IMR-90 (cell line): ENCODE results near the gene RFX4. TPM values are rescaled to one million over a fixed set of nuclear protein-coding genes. Genes with fewer than 3 reads are reported as not detected.

ENCODE experiments used
- ATAC-seq: fragments of 200-7000 bp; cut with Tn5 transposase; 2 replicates; pipeline ENCODE4 v1.9.1; 2020; ENCODE audit warnings: low read depth, mild to moderate bottlenecking, moderate library complexity
- BruUV-seq: library from RNA; stranded (reverse); fragments of 400-500 nt; replicated peaks from 2 replicates; lab custom pipeline; 2021; lab: Mats Ljungman, UMichigan
- CTCF ChIA-PET: fragments of 300-600 bp; formaldehyde crosslinking; extraction: SDS; loops from one replicate; lab custom pipeline; 2021; ENCODE audit warnings: antibody characterized with exemption; lab: Yijun Ruan, JAX
- POLR2A ChIA-PET: fragments of 300-600 bp; sonication (Branson Sonifier 250); formaldehyde crosslinking; loops from one replicate; lab custom pipeline; 2022; ENCODE audit warnings: antibody characterized with exemption; ENCODE audit not compliant: unreplicated experiment; lab: Charles Lee
- DNase-seq: peaks from one replicate; pipeline ENCODE4 v3.0.0; 2013
- H2AFZ ChIP-seq: replicated peaks from 2 replicates; pipeline ENCODE3; 2013; ENCODE audit warnings: low read length, mild to moderate bottlenecking; ENCODE audit not compliant: poor library complexity
- H2AK5ac ChIP-seq: 2 replicates; pipeline ENCODE4 v1.6.1; 2013; ENCODE audit warnings: low read depth, low read length, inconsistent platforms
- H2AK9ac ChIP-seq: replicated peaks from 2 replicates; pipeline ENCODE3; 2013; ENCODE audit warnings: mild to moderate bottlenecking, low read depth, low read length, moderate library complexity; ENCODE audit not compliant: poor library complexity
- H2BK120ac ChIP-seq: 2 replicates; pipeline ENCODE4 v1.6.1; 2013; ENCODE audit warnings: low read depth, low read length, inconsistent platforms
- H2BK15ac ChIP-seq: 3 replicates; pipeline ENCODE4 v1.6.1; 2013; ENCODE audit warnings: low read depth, low read length, inconsistent platforms
- H2BK20ac ChIP-seq: 2 replicates; pipeline ENCODE4 v1.6.1; 2013; ENCODE audit warnings: low read depth, mild to moderate bottlenecking, inconsistent platforms, low read length, moderate library complexity
- H2BK5ac ChIP-seq: 2 replicates; pipeline ENCODE4 v1.6.1; 2013; ENCODE audit warnings: mild to moderate bottlenecking, low read depth, low read length, inconsistent platforms; ENCODE audit not compliant: poor library complexity, severe bottlenecking
- H3K14ac ChIP-seq: replicated peaks from 2 replicates; pipeline ENCODE4 v1.6.1; 2013; ENCODE audit warnings: low read depth, low read length, inconsistent platforms
- H3K18ac ChIP-seq: 2 replicates; pipeline ENCODE4 v1.6.1; 2013; ENCODE audit warnings: low read depth, low read length, control low read depth
- H3K23ac ChIP-seq: 2 replicates; pipeline ENCODE4 v1.6.1; 2013; ENCODE audit warnings: low read depth, low read length, inconsistent platforms
- H3K27ac ChIP-seq: 2 replicates; pipeline ENCODE4 v1.5.1; 2013; ENCODE audit warnings: mild to moderate bottlenecking, control low read depth, low read length; ENCODE audit not compliant: insufficient read depth
- H3K27me3 ChIP-seq: 2 replicates; pipeline ENCODE4 v1.6.1; 2013; ENCODE audit warnings: low read length; ENCODE audit not compliant: control insufficient read depth, insufficient read depth
- H3K36me3 ChIP-seq: 2 replicates; pipeline ENCODE4 v1.6.1; 2013; ENCODE audit warnings: low read length, mixed read lengths; ENCODE audit not compliant: control insufficient read depth, insufficient read depth
- H3K4ac ChIP-seq: 2 replicates; pipeline ENCODE4 v1.6.1; 2013; ENCODE audit warnings: low read depth, low read length, inconsistent platforms
- H3K4me1 ChIP-seq: 2 replicates; pipeline ENCODE4 v1.6.1; 2013; ENCODE audit warnings: low read length, mixed read lengths; ENCODE audit not compliant: control insufficient read depth, insufficient read depth
- H3K4me2 ChIP-seq: 2 replicates; pipeline ENCODE4 v1.6.1; 2013; ENCODE audit warnings: low read depth, mild to moderate bottlenecking, control low read depth, low read length, moderate library complexity
- H3K4me3 ChIP-seq: 2 replicates; pipeline ENCODE4 v1.5.1; 2013; ENCODE audit warnings: low read depth, mild to moderate bottlenecking, control low read depth, low read length, moderate library complexity; ENCODE audit not compliant: insufficient read depth
- H3K56ac ChIP-seq: 2 replicates; pipeline ENCODE4 v1.6.1; 2013; ENCODE audit warnings: low read length, inconsistent platforms; ENCODE audit not compliant: insufficient read depth; ENCODE audit errors: extremely low read depth
- H3K79me1 ChIP-seq, 2 experiments: 2 replicates each; pipeline ENCODE4 v1.6.1; 2013; ENCODE audit warnings: low read length in 2 of 2, inconsistent platforms in 1 of 2, low read depth in 1 of 2
- H3K9ac ChIP-seq: 2 replicates; pipeline ENCODE4 v1.6.1; 2013; ENCODE audit warnings: low read depth, low read length, control low read depth
- H3K9me1 ChIP-seq: 2 replicates; pipeline ENCODE4 v1.6.1; 2013; ENCODE audit warnings: low read length, inconsistent platforms; ENCODE audit not compliant: insufficient read depth
- H3K9me3 ChIP-seq: 2 replicates; pipeline ENCODE4 v1.6.1; 2013; ENCODE audit warnings: low read length; ENCODE audit not compliant: control insufficient read depth, insufficient read depth
- H4K20me1 ChIP-seq: 2 replicates; pipeline ENCODE4 v1.6.1; 2013; ENCODE audit warnings: low read length, inconsistent platforms; ENCODE audit not compliant: insufficient read depth
- H4K5ac ChIP-seq: 2 replicates; pipeline ENCODE4 v1.6.1; 2013; ENCODE audit warnings: mild to moderate bottlenecking, low read depth, low read length, control low read depth
- H4K8ac ChIP-seq, 2 experiments: 2 replicates each; pipeline ENCODE4 v1.6.1; 2013; ENCODE audit warnings: low read depth in 2 of 2, low read length in 2 of 2, control low read depth in 1 of 2, inconsistent platforms in 1 of 2
- H4K91ac ChIP-seq: 2 replicates; pipeline ENCODE4 v1.6.1; 2013; ENCODE audit warnings: low read depth, low read length, inconsistent platforms; ENCODE audit not compliant: insufficient read depth
- BHLHE40 ChIP-seq: fragments of 150-350 bp; IDR thresholded peaks from 2 replicates; pipeline ENCODE4 v1.6.1; 2016; ENCODE audit warnings: mild to moderate bottlenecking, low read depth, low read length
- CEBPB ChIP-seq: IDR thresholded peaks from 2 replicates; pipeline ENCODE4 v1.6.1; 2012; ENCODE audit warnings: low read depth, low read length, improper control_type of control experiment
- FOS ChIP-seq: fragments of 150-350 bp; IDR thresholded peaks from 2 replicates; pipeline ENCODE4 v1.6.1; 2016; ENCODE audit warnings: low read depth, low read length
- MAFK ChIP-seq: IDR thresholded peaks from 2 replicates; pipeline ENCODE4 v1.6.1; 2012; ENCODE audit warnings: low read depth, low read length, improper control_type of control experiment
- MAZ ChIP-seq: IDR thresholded peaks from 2 replicates; pipeline ENCODE4 v1.6.1; 2012; ENCODE audit warnings: low read depth, mild to moderate bottlenecking, low read length, improper control_type of control experiment, moderate library complexity, borderline replicate concordance
- NFE2L2 ChIP-seq: fragments of 150-350 bp; IDR thresholded peaks from 2 replicates; pipeline ENCODE4 v1.6.1; 2016; ENCODE audit warnings: low read depth, mild to moderate bottlenecking, low read length
- POLR2A ChIP-seq: IDR thresholded peaks from 2 replicates; pipeline ENCODE4 v1.6.1; 2012; ENCODE audit warnings: mild to moderate bottlenecking, low read depth, low read length
- RCOR1 ChIP-seq: IDR thresholded peaks from 2 replicates; pipeline ENCODE4 v1.6.1; 2012; ENCODE audit warnings: mild to moderate bottlenecking, low read length, improper control_type of control experiment; ENCODE audit not compliant: insufficient replicate concordance
- RFX5 ChIP-seq: IDR thresholded peaks from 2 replicates; pipeline ENCODE4 v1.8.0; 2012; ENCODE audit warnings: low read depth, mild to moderate bottlenecking, low read length, moderate library complexity
- SMC3 ChIP-seq: fragments of 150-350 bp; IDR thresholded peaks from 2 replicates; pipeline ENCODE4 v1.6.1; 2016; ENCODE audit warnings: low read depth, mild to moderate bottlenecking, antibody characterized with exemption, low read length, moderate library complexity
- USF2 ChIP-seq: fragments of 150-350 bp; IDR thresholded peaks from 2 replicates; pipeline ENCODE4 v1.6.1; 2017; ENCODE audit warnings: mild to moderate bottlenecking, antibody characterized with exemption, low read length, low read depth
- WGBS, 2 experiments: methylation state at CpG; one replicate each; pipeline versions ENCODE4 v1.1.5 to v1.1.7; 2013; ENCODE audit warnings: missing lambda C conversion rate in 2 of 2; ENCODE audit not compliant: insufficient read length in 1 of 2; ENCODE audit errors: extremely low coverage in 2 of 2; 5-methylcytosine and 5-hydroxymethylcytosine counted together
- dilution Hi-C: fragments of 300-500 bp; cut with HindIII; formaldehyde crosslinking; loops from one replicate; pipeline ENCODE4 v1.14.3; 2018; ENCODE audit warnings: low sequenced_read_pairs; ENCODE audit not compliant: unreplicated experiment
- in situ Hi-C: fragments of 300-500 bp; cut with MboI; formaldehyde crosslinking; loops from 3 replicates; pipeline ENCODE4 v1.14.3; 2019; ENCODE audit warnings: low sequenced_read_pairs, inconsistent platforms, mixed read lengths
- intact Hi-C: fragments of 100-400 bp; cut with micrococcal nuclease; formaldehyde crosslinking; loops from 2 replicates; pipeline ENCODE4 v1.10.0; 2022
- polyA plus RNA-seq, 3 experiments: library from polyadenylated mRNA; depleted of rRNA; stranded (reverse); fragments of >200 nt; gene quantifications; 2 replicates each; pipeline ENCODE4 v1.2.3, GENCODE V29; 2012; ENCODE audit warnings: low replicate concordance in 1 of 3
- total RNA-seq: library from RNA; depleted of rRNA; stranded (reverse); fragments of >200 nt; gene quantifications from 2 replicates; pipeline ENCODE4 v1.2.3, GENCODE V29; 2012
- TF ChIP-seq, protein P1 (sequence below): conservative IDR thresholded peaks from 2 replicates; pipeline ENCODE4 v1.5.1; 2012; ENCODE audit warnings: mild to moderate bottlenecking, low read depth, low read length, improper control_type of control experiment
- TF ChIP-seq, protein P2 (sequence below): fragments of 150-350 bp; IDR thresholded peaks from 2 replicates; pipeline ENCODE4 v1.6.1; 2016; ENCODE audit warnings: low read depth, mild to moderate bottlenecking, low read length, moderate library complexity, borderline replicate concordance

RFX4 gene
- total and polyA plus RNA-seq, 2 of the 4 experiments (the other 2 are of a cell fraction) = not detected

DNA sequence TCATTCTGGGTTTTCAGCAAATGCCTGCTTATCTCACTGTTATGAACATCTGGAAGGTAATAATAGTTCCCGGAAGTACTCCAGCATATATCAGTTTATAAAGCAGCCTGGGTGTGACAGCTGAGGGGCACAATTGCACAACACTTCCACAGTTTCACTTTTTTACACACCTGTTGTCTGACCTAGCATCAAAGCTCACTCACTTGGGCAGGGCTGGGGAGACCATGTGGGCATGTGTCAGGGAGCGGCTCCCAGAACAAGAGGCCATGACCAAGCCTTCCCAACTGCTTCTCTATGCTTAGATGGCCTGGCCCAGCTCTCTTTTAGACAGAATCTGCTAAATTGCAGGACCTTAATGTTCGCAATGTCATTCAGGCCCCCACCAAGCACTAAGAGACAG is 140.6 kb downstream of the RFX4 start:
- Histone ChIP-seq H3K9me3 (no peaks in the 10 kb centered on the region), H2AK9ac (no peak overlapping the region), H3K4me2 (no peak overlapping the region), H3K79me1 (no peaks in the 10 kb centered on the region), H3K18ac (no peak overlapping the region), H3K4ac (no peak overlapping the region), H2BK5ac (no peak overlapping the region), H3K14ac (no peak overlapping the region), H2BK20ac (no peak overlapping the region), H4K20me1 (no peaks in the 10 kb centered on the region), H3K9ac (no peak overlapping the region), H3K36me3 (no peaks in the 10 kb centered on the region), H2AFZ (no peak overlapping the region), H3K27ac (no peak overlapping the region), H3K4me1 (no peaks in the 10 kb centered on the region), H2BK15ac (no peak overlapping the region), H4K91ac (no peak overlapping the region), H2BK120ac (no peak overlapping the region), H4K8ac (no peak overlapping the region), H3K23ac (no peak overlapping the region), H4K5ac (no peak overlapping the region), H3K56ac (no peak overlapping the region), H3K4me3 (no peak overlapping the region), H3K9me1 (no peaks in the 10 kb centered on the region), H2AK5ac (no peak overlapping the region), H3K27me3 (peaks cover 3% of the 10 kb centered on the region; the same call in 1 of the 2 replicates)
- POLR2A ChIA-PET = no interaction called here
- intact Hi-C loops (no loop called here), in situ Hi-C loops (no loop called here), dilution Hi-C loops (no loop called here)
- no peak for TF ChIP-seq RFX5
- TF ChIP-seq MAZ = no peak
- no peak for TF ChIP-seq POLR2A
- no peak for TF ChIP-seq SMC3
- TF ChIP-seq NFE2L2 = no peak
- TF ChIP-seq, protein P1, sequence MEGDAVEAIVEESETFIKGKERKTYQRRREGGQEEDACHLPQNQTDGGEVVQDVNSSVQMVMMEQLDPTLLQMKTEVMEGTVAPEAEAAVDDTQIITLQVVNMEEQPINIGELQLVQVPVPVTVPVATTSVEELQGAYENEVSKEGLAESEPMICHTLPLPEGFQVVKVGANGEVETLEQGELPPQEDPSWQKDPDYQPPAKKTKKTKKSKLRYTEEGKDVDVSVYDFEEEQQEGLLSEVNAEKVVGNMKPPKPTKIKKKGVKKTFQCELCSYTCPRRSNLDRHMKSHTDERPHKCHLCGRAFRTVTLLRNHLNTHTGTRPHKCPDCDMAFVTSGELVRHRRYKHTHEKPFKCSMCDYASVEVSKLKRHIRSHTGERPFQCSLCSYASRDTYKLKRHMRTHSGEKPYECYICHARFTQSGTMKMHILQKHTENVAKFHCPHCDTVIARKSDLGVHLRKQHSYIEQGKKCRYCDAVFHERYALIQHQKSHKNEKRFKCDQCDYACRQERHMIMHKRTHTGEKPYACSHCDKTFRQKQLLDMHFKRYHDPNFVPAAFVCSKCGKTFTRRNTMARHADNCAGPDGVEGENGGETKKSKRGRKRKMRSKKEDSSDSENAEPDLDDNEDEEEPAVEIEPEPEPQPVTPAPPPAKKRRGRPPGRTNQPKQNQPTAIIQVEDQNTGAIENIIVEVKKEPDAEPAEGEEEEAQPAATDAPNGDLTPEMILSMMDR = no peak
- no peak for TF ChIP-seq FOS
- TF ChIP-seq, protein P2, sequence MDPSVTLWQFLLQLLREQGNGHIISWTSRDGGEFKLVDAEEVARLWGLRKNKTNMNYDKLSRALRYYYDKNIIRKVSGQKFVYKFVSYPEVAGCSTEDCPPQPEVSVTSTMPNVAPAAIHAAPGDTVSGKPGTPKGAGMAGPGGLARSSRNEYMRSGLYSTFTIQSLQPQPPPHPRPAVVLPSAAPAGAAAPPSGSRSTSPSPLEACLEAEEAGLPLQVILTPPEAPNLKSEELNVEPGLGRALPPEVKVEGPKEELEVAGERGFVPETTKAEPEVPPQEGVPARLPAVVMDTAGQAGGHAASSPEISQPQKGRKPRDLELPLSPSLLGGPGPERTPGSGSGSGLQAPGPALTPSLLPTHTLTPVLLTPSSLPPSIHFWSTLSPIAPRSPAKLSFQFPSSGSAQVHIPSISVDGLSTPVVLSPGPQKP = no peak
- no peak for TF ChIP-seq MAFK
- no peak for TF ChIP-seq USF2
- TF ChIP-seq CEBPB = no peak
- no peak for TF ChIP-seq RCOR1
- no peak for TF ChIP-seq BHLHE40
- DNase-seq (no peak), ATAC-seq (no peak)
- 100% methylated on average over 1 of the region's 3 CpGs; no CpG with 5 or more reads in 1 of the 2 experiments for WGBS, 2 experiments
- CTCF ChIA-PET = no interaction called here
- BruUV-seq = no TSS peak
